Endothelial cell of umbilical vein (primary cell): Measurements from ENCODE around the gene VPS52. TPM values are rescaled to one million over a fixed set of nuclear protein-coding genes. Genes with fewer than 3 reads are reported as not detected.

Experiments
- BruUV-seq: library from RNA; stranded (reverse); fragments of 400-500 nt; replicated peaks from 2 replicates; lab custom pipeline; 2021; lab: Mats Ljungman, UMichigan
- CTCF ChIA-PET: fragments of 300-600, 350-600 bp; sonication (Branson Sonifier 250); formaldehyde crosslinking; loops from one replicate; lab custom pipeline; 2021; ENCODE audit warnings: antibody characterized with exemption, inconsistent platforms; lab: Charles Lee
- POLR2A ChIA-PET: fragments of 300-600, 350-600 bp; sonication (Branson Sonifier 250); formaldehyde crosslinking; loops from one replicate; lab custom pipeline; 2021; ENCODE audit warnings: antibody characterized with exemption, inconsistent platforms; lab: Charles Lee
- DNase-seq: peaks from one replicate; pipeline ENCODE4 v3.0.0-alpha.2; 2011; ENCODE audit warnings: low read depth, low spot score
- FAIRE-seq: peaks from 2 replicates; lab custom pipeline; 2011; peaks lifted over from hg19 to GRCh38; lab: Jason Lieb, UNC
- H2AFZ ChIP-seq: 2 replicates; pipeline ENCODE4 v1.6.0; 2012; ENCODE audit warnings: low read depth, low read length, control low read depth, inconsistent platforms
- H3K27ac ChIP-seq: 2 replicates; pipeline ENCODE4 v1.5.1; 2011; ENCODE audit warnings: low read depth, mild to moderate bottlenecking, control low read depth, low read length, moderate library complexity; ENCODE audit not compliant: insufficient read depth
- H3K27me3 ChIP-seq, 2 experiments: 2 replicates each; pipeline versions ENCODE4 v1.6.0 to v1.6.1; 2011; ENCODE audit warnings: low read length in 2 of 2, mixed read lengths in 1 of 2; ENCODE audit not compliant: control insufficient read depth in 2 of 2, insufficient read depth in 2 of 2
- H3K36me3 ChIP-seq, 2 experiments: 2 replicates in 1 of 2; 3 replicates in 1 of 2; pipeline ENCODE4 v1.5.1; 2011; ENCODE audit warnings: low read length in 2 of 2, mild to moderate bottlenecking in 1 of 2, moderate library complexity in 1 of 2; ENCODE audit not compliant: control insufficient read depth in 2 of 2, insufficient read depth in 2 of 2; ENCODE audit errors: extremely low read depth in 1 of 2
- H3K4me1 ChIP-seq: 3 replicates; pipeline ENCODE4 v1.5.1; 2011; ENCODE audit warnings: mild to moderate bottlenecking, low read length; ENCODE audit not compliant: control insufficient read depth, insufficient read depth; ENCODE audit errors: extremely low read depth
- H3K4me2 ChIP-seq: 2 replicates; pipeline ENCODE4 v1.6.1; 2011; ENCODE audit warnings: low read length, control low read depth, mixed read lengths; ENCODE audit not compliant: insufficient read depth
- H3K4me3 ChIP-seq, 3 experiments: fragments of 200-600 bp in 1 of 3; sonication (generic), shearing (Covaris generic) in 1 of 3; replicated peaks in 1 of 3; 2 replicates each; pipeline ENCODE4 v1.5.1; 2011 to 2016; ENCODE audit warnings: control low read depth in 3 of 3, low read length in 3 of 3, mild to moderate bottlenecking in 2 of 3, inconsistent platforms in 1 of 3, low read depth in 1 of 3, moderate library complexity in 1 of 3; ENCODE audit not compliant: insufficient read depth in 1 of 3
- H3K79me2 ChIP-seq: 2 replicates; pipeline ENCODE4 v1.6.0; 2012; ENCODE audit warnings: low read length, inconsistent platforms; ENCODE audit not compliant: control insufficient read depth, insufficient read depth
- H3K9ac ChIP-seq: replicated peaks from 2 replicates; pipeline ENCODE3; 2011; ENCODE audit warnings: low read length, control low read depth; ENCODE audit not compliant: insufficient read depth; ENCODE audit errors: extremely low read depth
- H3K9me1 ChIP-seq: replicated peaks from 3 replicates; pipeline ENCODE4 v1.6.0; 2011; ENCODE audit warnings: mild to moderate bottlenecking, low read length; ENCODE audit not compliant: control insufficient read depth, insufficient read depth; ENCODE audit errors: extremely low read depth
- H3K9me3 ChIP-seq: replicated peaks from 2 replicates; pipeline ENCODE4 v1.5.1; 2012; ENCODE audit warnings: low read length, inconsistent platforms; ENCODE audit not compliant: control insufficient read depth, insufficient read depth
- H4K20me1 ChIP-seq: replicated peaks from 2 replicates; pipeline ENCODE3; 2011; ENCODE audit warnings: mild to moderate bottlenecking, low read length; ENCODE audit not compliant: control insufficient read depth, insufficient read depth; ENCODE audit errors: extremely low read depth
- CTCF ChIP-seq, 2 donors: IDR thresholded peaks; 1 replicate in 1 of 2; 2 replicates in 1 of 2; pipeline ENCODE4 v1.5.1; 2011; ENCODE audit warnings: low read length in 2 of 2, mild to moderate bottlenecking in 2 of 2, moderate library complexity in 2 of 2, control low read depth in 1 of 2, inconsistent platforms in 1 of 2, low read depth in 1 of 2; ENCODE audit not compliant: insufficient read depth in 1 of 2; ENCODE audit errors: extremely low read depth in 1 of 2
- EZH2 ChIP-seq: IDR thresholded peaks from 2 replicates; pipeline ENCODE4 v1.6.1; 2012; ENCODE audit warnings: borderline replicate concordance, low read depth, mild to moderate bottlenecking, moderate library complexity, low read length, inconsistent platforms; ENCODE audit not compliant: severe bottlenecking
- FOS ChIP-seq: IDR thresholded peaks from 2 replicates; pipeline ENCODE4 v1.6.1; 2011; ENCODE audit warnings: mild to moderate bottlenecking, low read length, moderate library complexity, borderline replicate concordance; ENCODE audit not compliant: insufficient read depth
- GATA2 ChIP-seq: IDR thresholded peaks from 2 replicates; pipeline ENCODE4 v1.7.0; 2011; ENCODE audit warnings: low read depth, mild to moderate bottlenecking, moderate library complexity, mixed read lengths, low read length; ENCODE audit not compliant: insufficient read length, insufficient read depth
- JUN ChIP-seq: IDR thresholded peaks from 2 replicates; pipeline ENCODE4 v1.6.1; 2011; ENCODE audit warnings: borderline replicate concordance, low read depth; ENCODE audit not compliant: insufficient read length, insufficient read depth
- MAX ChIP-seq: IDR thresholded peaks from 2 replicates; pipeline ENCODE4 v1.6.1; 2011; ENCODE audit not compliant: insufficient read depth, insufficient read length
- MYC ChIP-seq: IDR thresholded peaks from one replicate; pipeline ENCODE4 v1.6.1; 2011; ENCODE audit warnings: mild to moderate bottlenecking, low read depth, low read length
- POLR2A ChIP-seq: IDR thresholded peaks from 2 replicates; pipeline ENCODE4 v1.6.1; 2012; ENCODE audit warnings: low read depth, mild to moderate bottlenecking, control low read depth, low read length
- POLR2AphosphoS5 ChIP-seq: IDR thresholded peaks from 2 replicates; pipeline ENCODE4 v1.6.1; 2012; ENCODE audit warnings: low read depth, mild to moderate bottlenecking, control low read depth, low read length, moderate library complexity; ENCODE audit not compliant: insufficient read depth
- dilution Hi-C: fragments of 300-500 bp; cut with MboI; formaldehyde crosslinking; loops from one replicate; pipeline ENCODE4 v1.15.0; 2019; ENCODE audit warnings: low sequenced_read_pairs; ENCODE audit not compliant: extremely low pct_ligation_motif_present
- intact Hi-C: fragments of 100-400 bp; cut with micrococcal nuclease; formaldehyde crosslinking; loops from one replicate; pipeline ENCODE4 v1.10.0; 2022
- polyA plus RNA-seq, 4 experiments: library from polyadenylated mRNA; depleted of rRNA in 3 of 4; stranded (reverse) in 3 of 4; unstranded in 1 of 4; fragments of >200 nt; gene quantifications; 2 replicates each; pipeline versions ENCODE4 v1.2.1 to v1.2.3, GENCODE V29; 2011 to 2012; ENCODE audit warnings: missing spikeins in 1 of 4
- total RNA-seq: library from RNA; stranded (reverse); gene quantifications from 2 replicates; pipeline ENCODE4 v1.2.3, GENCODE V29; 2021

Gene VPS52
- total and polyA plus RNA-seq, 2 donors (not counting 3 experiments of a cell fraction or from before 2014, with no cell fraction given) = 49.2 to 112 TPM

GRCh38 chr6:33271117-33271467 is 584 bp downstream of the VPS52 start:
- FAIRE-seq = no peak

GRCh38 chr6:33264015-33264414 is 7.7 kb downstream of the VPS52 start:
- no peak overlapping the region for H3K9ac ChIP-seq
- no peaks in the 10 kb centered on the region for H3K9me3 ChIP-seq
- no peak overlapping the region for H3K4me2 ChIP-seq
- no peak for FAIRE-seq
- no peak overlapping the region for H2AFZ ChIP-seq
- H3K27me3 ChIP-seq = no peaks in the 10 kb centered on the region
- intact Hi-C loops (no loop called here), dilution Hi-C loops (no loop called here)
- no peak overlapping the region for H3K27ac ChIP-seq
- no peaks in the 10 kb centered on the region for H3K79me2 ChIP-seq
- no peaks in the 10 kb centered on the region for H3K4me1 ChIP-seq
- ChIA-PET CTCF (interaction anchor here (1.3 kb wide), 1 partner anchor 16 kb away, joined by 3 read pairs; no protein-coding TSS in a partner anchor), POLR2A (no interaction called here)
- H3K36me3 ChIP-seq = peaks cover 4 to 30% of the 10 kb centered on the region in 2 experiments
- no peak for DNase-seq
- H4K20me1 ChIP-seq = no peaks in the 10 kb centered on the region
- TF ChIP-seq MAX = no peak
- no peak for TF ChIP-seq CTCF (IDR thresholded peaks at IDR 0.05; ENCODE audit: extremely low read depth in 1 of 2, insufficient read depth in 1 of 2, low read depth in 1 of 2, low read length in 2 of 2)
- TF ChIP-seq GATA2 = no peak
- TF ChIP-seq EZH2 = no peak
- TF ChIP-seq JUN = no peak
- no peak for TF ChIP-seq POLR2AphosphoS5
- no peak for TF ChIP-seq MYC
- no peak for TF ChIP-seq FOS
- TF ChIP-seq POLR2A = no peak
- BruUV-seq = no TSS peak
- H3K4me3 ChIP-seq = no peak overlapping the region
- H3K9me1 ChIP-seq = no peaks in the 10 kb centered on the region

More at GRCh38 chr6:33271117-33271467, 584 bp downstream of the VPS52 start:
- Histone ChIP-seq H3K36me3 (peaks cover 9 to 31% of the 10 kb centered on the region in 2 experiments), H4K20me1 (peaks cover 5% of the 10 kb centered on the region), H3K9me3 (no peaks in the 10 kb centered on the region), H3K4me3 (peak overlapping the region; percentile 47 to 96 (median 83)), H2AFZ (peak overlapping the region; percentile 87), H3K4me1 (peaks cover 41% of the 10 kb centered on the region), H3K27ac (peak overlapping the region; percentile 85), H3K9ac (peak overlapping the region; percentile 90), H3K4me2 (peak overlapping the region; percentile 94), H3K79me2 (peaks cover 48% of the 10 kb centered on the region), H3K27me3 (no peaks in the 10 kb centered on the region), H3K9me1 (no peaks in the 10 kb centered on the region)
- CTCF ChIA-PET = interaction anchor here (2.0 to 2.1 kb wide), 2 partner anchors 22 to 28 kb away, joined by 9 read pairs; partner anchors contain the start of gene RGL2
- intact Hi-C loops (loop anchor here (1.0 to 5.0 kb wide), 4 partner anchors 18 to 156 kb away; partner anchors contain the start of genes PFDN6 and WDR46), dilution Hi-C loops (no loop called here)
- TSS peak; percentile 77 for BruUV-seq
- POLR2A ChIA-PET = interaction anchor here (0.7 to 1.7 kb wide), 6 partner anchors 18 to 1005 kb away, joined by 5 to 10 read pairs (median 6); partner anchors contain the start of genes PFDN6, WDR46 and ZBTB22
- DNase-seq = no peak
- TF ChIP-seq GATA2 (no peak), FOS (no peak)
